Measurements from ENCODE around the gene PPP1R16B.

GRCh38 chr20:38835792-38836191 is 30.3 kb downstream of the PPP1R16B start:
- TF ChIP-seq CTCF (IDR thresholded peaks at IDR 0.05; ENCODE audit: poor library complexity) (no peak), EZH2 (IDR thresholded peaks at IDR 0.05; ENCODE audit: borderline replicate concordance) (no peak), EZH2phosphoT487 (IDR thresholded peaks at IDR 0.05; ENCODE audit: low read depth, severe bottlenecking, unreplicated experiment) (no peak)
